Brain microvascular endothelial cell (primary cell): ENCODE data around the gene JAML.

Experiments used
- DNase-seq: peaks from one replicate; pipeline ENCODE4 v3.0.0-alpha.2; 2020
- H3K27ac ChIP-seq: fragments of 250-450 bp; sonication (Bioruptor Pico); 2 replicates; pipeline ENCODE4 v1.5.1; 2020; ENCODE audit warnings: mild to moderate bottlenecking, moderate library complexity
- H3K27me3 ChIP-seq: fragments of 250-450 bp; sonication (Bioruptor Pico); replicated peaks from 2 replicates; pipeline ENCODE4 v1.5.1; 2020; ENCODE audit warnings: mild to moderate bottlenecking
- H3K36me3 ChIP-seq: fragments of 250-450 bp; sonication (Bioruptor Pico); replicated peaks from 2 replicates; pipeline ENCODE4 v1.5.1; 2020; ENCODE audit warnings: mild to moderate bottlenecking
- H3K4me3 ChIP-seq: 2 replicates; pipeline ENCODE4 v1.5.1; 2011; ENCODE audit warnings: low read depth, mild to moderate bottlenecking, control low read depth, low read length, moderate library complexity
- CTCF ChIP-seq: IDR thresholded peaks from 2 replicates; pipeline ENCODE4 v1.5.1; 2011; ENCODE audit warnings: low read depth, mild to moderate bottlenecking, moderate library complexity, low read length, control low read depth, inconsistent platforms; ENCODE audit errors: missing control alignments
- in situ Hi-C: cut with HindIII; loops from 2 replicates; pipeline ENCODE4 v1.10.0; 2017; ENCODE audit warnings: low sequenced_read_pairs, low pct_ligation_motif_present

Gene JAML

GRCh38 chr11:118232659-118233058 lies 7.8 kb upstream of the JAML start:
- Histone ChIP-seq H3K27ac (no peak overlapping the region), H3K36me3 (no peaks in the 10 kb centered on the region), H3K4me3 (no peak overlapping the region), H3K27me3 (no peaks in the 10 kb centered on the region)
- no peak for DNase-seq
- TF ChIP-seq CTCF = no peak
- in situ Hi-C loops = no loop called here

- no peak for TF ChIP-seq CTCF
- in situ Hi-C loops = no loop called here
- H3K27ac ChIP-seq = no peak overlapping the region
Observed at GRCh38 chr11:118231461-118231860, 6.7 kb upstream of the JAML start.

GRCh38 chr11:118230088-118230487 lies 5.3 kb upstream of the JAML start:
- no peak overlapping the region for H3K27ac ChIP-seq
- in situ Hi-C loops = no loop called here
- TF ChIP-seq CTCF = no peak
- no peak for DNase-seq
- no peaks in the 10 kb centered on the region for H3K36me3 ChIP-seq
- H3K27me3 ChIP-seq = no peaks in the 10 kb centered on the region
- H3K4me3 ChIP-seq = no peak overlapping the region

More at GRCh38 chr11:118231461-118231860, 6.7 kb upstream of the JAML start:
- Histone ChIP-seq H3K36me3 (no peaks in the 10 kb centered on the region), H3K4me3 (no peak overlapping the region), H3K27me3 (no peaks in the 10 kb centered on the region)
- DNase-seq = no peak

- no peak overlapping the region for H3K27ac ChIP-seq
- no peak overlapping the region for H3K4me3 ChIP-seq
- no peaks in the 10 kb centered on the region for H3K36me3 ChIP-seq
- in situ Hi-C loops = no loop called here
- H3K27me3 ChIP-seq = no peaks in the 10 kb centered on the region
- no peak for DNase-seq
- TF ChIP-seq CTCF = no peak
Observed at GRCh38 chr11:118229274-118229847, 4.5 kb upstream of the JAML start.

GRCh38 chr11:118227865-118228785 lies 3.3 kb upstream of the JAML start:
- H3K4me3 ChIP-seq = no peak overlapping the region
- H3K36me3 ChIP-seq = no peaks in the 10 kb centered on the region
- no peak for DNase-seq
- no peak overlapping the region for H3K27ac ChIP-seq
- no peaks in the 10 kb centered on the region for H3K27me3 ChIP-seq
- in situ Hi-C loops = no loop called here
- TF ChIP-seq CTCF = no peak
